NCI-H1694 treated with DMSO at 0.1 percent for 48 hours (cell line): ENCODE results near the gene AGBL3.

Experiments used
- DNase-seq: peaks from one replicate; lab custom pipeline; 2025; lab: John Stamatoyannopoulos, UW

The AGBL3 gene

GRCh38 chr7:135147899-135148721 is 161.8 kb downstream of the AGBL3 start, which contains the start of gene TMEM140:
Gene TMEM140, plus strand, starts transcription at chr7:135148072. Its CDS starts 16,370 bp downstream, at chr7:135164442.
- no peak for DNase-seq

- no peak for DNase-seq
Measured at GRCh38 chr7:135150072-135150782, 163.9 kb downstream of the AGBL3 start.

- DNase-seq = no peak
Measured at GRCh38 chr7:135151132-135151531, 164.8 kb downstream of the AGBL3 start.

- DNase-seq = no peak
Measured at GRCh38 chr7:135151533-135151932, 165.2 kb downstream of the AGBL3 start.

- no peak for DNase-seq
Measured at GRCh38 chr7:135152442-135152841, 166.1 kb downstream of the AGBL3 start.

- DNase-seq = no peak
Measured at GRCh38 chr7:135154734-135155133, 168.4 kb downstream of the AGBL3 start.

GRCh38 chr7:135156290-135156689 is 170.0 kb downstream of the AGBL3 start:
- DNase-seq = no peak

GRCh38 chr7:135158141-135158655 is 171.9 kb downstream of the AGBL3 start:
- no peak for DNase-seq

GRCh38 chr7:135158874-135159273 is 172.6 kb downstream of the AGBL3 start:
- no peak for DNase-seq

GRCh38 chr7:135159359-135160085 is 173.2 kb downstream of the AGBL3 start:
- DNase-seq = no peak

GRCh38 chr7:135160098-135160857 is 174.0 kb downstream of the AGBL3 start:
- DNase-seq = no peak

- DNase-seq = no peak
Measured at GRCh38 chr7:135160858-135161653, 174.7 kb downstream of the AGBL3 start.

GRCh38 chr7:135161669-135162068 is 175.4 kb downstream of the AGBL3 start:
- DNase-seq = no peak

GRCh38 chr7:135162382-135163001 is 176.2 kb downstream of the AGBL3 start:
- DNase-seq = no peak

- DNase-seq = no peak
Measured at GRCh38 chr7:135164357-135165061, 178.2 kb downstream of the AGBL3 start.

GRCh38 chr7:135165862-135166261 is 179.6 kb downstream of the AGBL3 start:
- DNase-seq = no peak

GRCh38 chr7:135166338-135166990 is 180.2 kb downstream of the AGBL3 start:
- no peak for DNase-seq

- no peak for DNase-seq
Measured at GRCh38 chr7:135167365-135167917, 181.1 kb downstream of the AGBL3 start.

- DNase-seq = no peak
Measured at GRCh38 chr7:135168001-135168400, 181.7 kb downstream of the AGBL3 start.
